Measurements from ENCODE around the gene PCGF5.
A peak's percentile ranks its signal among the peaks of the same experiment; 100 is the strongest.
"Not testable (repeated sequence)": the region's sequence is repeated elsewhere in the genome, so short reads cannot be mapped to it uniquely, and the experiment has no call there.

PCGF5 gene

DNA sequence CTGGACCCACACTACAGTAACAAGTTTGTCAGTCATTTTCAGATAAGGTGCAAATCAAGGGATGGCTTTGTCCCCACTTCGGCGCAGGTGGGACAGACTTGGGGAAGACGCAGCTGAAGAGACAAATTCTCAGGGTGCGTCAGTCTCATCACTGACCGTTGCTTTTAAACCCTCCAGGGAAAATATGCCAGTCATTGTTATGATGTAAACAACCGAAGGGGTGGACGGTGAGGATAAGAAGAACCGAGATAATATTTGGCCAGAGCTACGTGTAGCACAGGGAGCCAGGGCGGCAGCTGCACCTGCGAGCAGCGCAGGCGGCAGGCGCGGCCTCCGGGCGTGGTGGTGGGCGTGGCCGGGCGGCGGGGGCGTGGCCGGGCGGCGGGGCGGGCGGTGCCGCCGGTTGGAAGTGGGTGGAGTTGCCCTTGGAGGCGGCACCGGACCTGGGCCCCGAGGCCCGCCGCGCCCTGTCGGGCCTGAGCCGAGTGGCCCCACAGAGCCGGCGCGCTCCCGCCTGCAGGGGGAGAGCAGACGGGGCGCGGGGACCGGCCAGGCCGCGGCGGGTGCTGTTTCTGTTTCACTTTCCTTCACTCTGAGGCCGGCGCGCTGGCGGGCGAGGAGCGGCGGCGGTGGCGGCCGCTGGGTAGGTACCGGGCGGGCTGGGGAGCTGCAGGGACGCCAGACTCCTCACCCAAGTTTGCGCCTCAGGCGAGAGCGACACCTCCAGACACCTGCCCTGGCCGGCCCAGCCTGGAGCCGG lies at the start of gene PCGF5:
TSS of gene PCGF5 (plus strand) at position 470 of the 760 bp plus-strand sequence. CDS start 2,209 bp downstream, outside the sequence.
- DNase-seq (ENCODE audit: low read depth in 2 of 2, low spot score in 1 of 2) = peak; percentile 65 to 79

DNA sequence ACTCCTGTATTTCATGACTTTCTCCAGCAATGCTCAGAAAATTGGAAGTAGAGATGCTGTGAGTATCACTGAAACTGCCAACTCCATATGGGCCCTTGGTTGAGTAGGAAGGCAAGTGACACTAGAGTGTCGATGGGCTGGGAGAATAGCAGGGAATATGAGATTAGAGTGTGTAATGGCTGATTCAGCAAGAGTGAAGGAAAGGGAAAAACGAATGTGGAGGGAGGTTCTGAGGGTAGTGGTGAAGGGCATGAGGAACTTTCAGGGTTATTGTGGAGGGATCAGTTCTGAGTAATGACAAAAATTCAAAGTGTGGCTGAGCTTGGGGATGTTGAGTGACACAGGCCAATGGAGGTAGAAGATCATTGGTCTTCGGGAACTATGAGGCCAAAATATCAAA lies 49.0 kb upstream of the PCGF5 start:
- no peak for DNase-seq (ENCODE audit: low read depth in 2 of 2, low spot score in 1 of 2)

DNA sequence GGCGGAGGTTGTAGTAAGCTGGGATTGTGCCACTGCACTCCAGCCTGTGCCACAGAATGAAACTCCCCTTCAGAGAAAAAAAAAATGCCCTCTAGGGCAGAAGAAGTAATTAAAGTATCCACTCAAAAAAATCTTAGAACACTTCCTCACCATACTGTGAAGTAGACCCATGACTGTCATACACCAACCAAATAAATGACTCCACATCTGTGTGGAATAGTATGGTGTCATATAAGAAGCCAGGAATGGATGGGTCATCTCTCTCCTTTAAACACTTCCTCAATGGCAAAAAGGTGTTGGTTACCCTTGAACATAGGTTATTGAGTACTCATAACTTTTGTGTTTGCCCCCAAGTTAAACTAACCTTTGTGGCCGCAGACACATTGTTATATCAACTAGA lies 48.1 kb upstream of the PCGF5 start:
- DNase-seq (ENCODE audit: low read depth in 2 of 2, low spot score in 1 of 2) = no peak

DNA sequence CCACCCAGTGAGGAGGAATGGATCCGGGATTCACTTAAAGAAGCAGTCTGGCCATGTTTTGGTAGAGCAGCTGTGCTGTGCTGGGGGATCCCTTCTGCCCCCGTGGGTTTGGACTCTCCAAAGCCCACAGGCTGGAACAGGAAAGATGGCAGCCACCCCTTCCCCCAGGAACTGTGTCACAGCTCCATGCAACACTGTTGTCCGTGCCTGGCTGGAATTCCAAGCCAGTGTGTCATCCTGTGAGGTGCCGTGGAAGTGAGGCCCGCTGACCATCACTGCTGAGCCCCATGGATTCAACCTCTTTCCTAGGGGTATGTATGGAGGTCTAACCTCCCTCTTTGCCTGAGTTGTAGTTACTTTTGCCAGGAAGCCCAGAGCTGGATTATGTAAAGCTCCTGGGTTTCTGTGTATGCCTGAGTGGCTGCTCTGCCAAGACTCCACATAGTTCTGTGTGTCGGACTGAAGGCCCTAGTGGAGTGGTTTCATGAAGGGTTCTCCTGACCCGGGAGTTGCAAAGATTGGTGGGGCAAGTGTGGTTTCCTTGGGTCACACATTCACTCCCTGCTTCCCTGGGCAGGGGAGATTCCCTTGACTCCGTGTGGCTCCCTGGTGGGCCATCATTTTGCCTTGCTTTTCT lies 35.1 kb upstream of the PCGF5 start:
- no peak for DNase-seq (ENCODE audit: low read depth in 2 of 2, low spot score in 1 of 2)

DNA sequence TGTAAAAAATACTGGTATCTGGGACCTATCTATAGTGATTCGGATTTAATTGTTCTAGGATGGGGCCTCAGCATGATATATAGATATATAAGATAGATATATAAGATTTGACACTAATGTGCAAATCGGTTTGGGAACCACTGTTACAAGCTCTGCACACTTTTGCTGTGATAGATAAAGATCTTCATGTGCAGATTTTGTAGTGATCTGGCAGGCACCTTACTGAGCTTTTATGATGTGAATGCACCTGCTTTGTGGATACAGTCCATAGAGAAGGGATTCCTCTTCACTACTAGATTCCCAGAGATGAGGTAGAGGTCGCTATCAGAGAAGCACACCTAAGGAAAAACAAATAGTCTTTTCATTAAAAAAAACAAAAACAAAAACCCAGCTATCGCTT lies 33.3 kb upstream of the PCGF5 start:
- no peak for DNase-seq (ENCODE audit: low read depth in 2 of 2, low spot score in 1 of 2)

DNA sequence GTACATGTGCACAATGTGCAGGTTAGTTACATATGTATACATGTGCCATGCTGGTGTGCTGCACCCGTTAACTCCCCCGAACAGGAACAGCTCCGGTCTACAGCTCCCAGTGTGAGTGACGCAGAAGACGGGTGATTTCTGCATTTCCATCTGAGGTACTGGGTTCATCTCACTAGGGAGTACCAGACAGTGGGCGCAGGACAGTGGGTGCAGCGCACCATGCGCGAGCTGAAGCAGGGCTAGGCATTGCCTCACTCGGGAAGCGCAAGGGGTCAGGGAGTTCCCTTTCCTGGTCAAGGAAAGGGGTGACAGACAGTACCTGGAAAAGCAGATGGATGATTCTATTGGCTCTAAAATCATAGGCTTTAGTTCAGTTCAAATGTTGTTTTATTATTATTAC lies 32.5 kb upstream of the PCGF5 start:
- not testable (repeated sequence) for DNase-seq (ENCODE audit: low read depth in 2 of 2, low spot score in 1 of 2)

DNA sequence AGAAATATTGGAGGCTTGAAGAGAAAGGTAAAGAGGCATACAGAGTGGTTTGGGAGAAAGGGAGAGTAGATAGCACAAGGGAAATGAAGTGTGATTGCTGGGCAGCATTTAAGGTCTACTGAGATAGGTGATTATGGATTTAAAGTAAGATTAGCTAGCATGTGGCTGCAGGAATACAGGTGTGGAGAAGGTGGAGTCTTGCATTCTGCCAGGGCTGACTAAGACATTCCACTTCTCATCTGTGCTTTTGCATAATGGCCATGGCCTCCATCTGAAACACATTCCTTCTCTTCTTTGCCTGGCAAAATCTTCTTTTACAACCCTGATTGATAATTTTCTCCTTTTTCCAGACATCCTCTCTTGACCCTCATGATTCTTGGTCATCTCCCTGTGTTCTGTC lies 31.6 kb upstream of the PCGF5 start:
- DNase-seq (ENCODE audit: low read depth in 2 of 2, low spot score in 1 of 2) = no peak

DNA sequence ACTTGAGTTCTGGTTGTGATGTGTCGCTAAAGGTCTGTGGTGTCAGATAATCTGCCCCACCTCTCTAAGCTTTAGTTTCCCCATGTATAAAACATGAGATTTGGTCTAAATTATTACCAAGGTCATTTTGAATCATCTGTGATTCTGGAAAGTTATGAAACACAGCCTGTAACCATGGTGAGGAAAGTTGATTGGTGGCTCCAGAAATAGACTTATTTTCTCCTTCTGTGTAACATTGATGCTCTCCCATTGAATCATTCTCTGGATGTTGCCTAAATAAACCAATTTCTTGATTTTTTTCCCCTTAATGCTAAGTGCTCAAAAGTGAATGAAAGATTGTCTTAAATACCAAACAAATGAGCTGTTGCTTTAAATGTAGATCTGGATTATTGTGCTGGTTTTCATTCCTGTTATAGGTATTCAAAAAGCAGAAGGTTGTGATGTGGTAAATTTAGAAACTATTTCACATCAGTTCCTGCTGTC lies 30.0 kb upstream of the PCGF5 start:
- DNase-seq (ENCODE audit: low read depth in 2 of 2, low spot score in 1 of 2) = no peak

DNA sequence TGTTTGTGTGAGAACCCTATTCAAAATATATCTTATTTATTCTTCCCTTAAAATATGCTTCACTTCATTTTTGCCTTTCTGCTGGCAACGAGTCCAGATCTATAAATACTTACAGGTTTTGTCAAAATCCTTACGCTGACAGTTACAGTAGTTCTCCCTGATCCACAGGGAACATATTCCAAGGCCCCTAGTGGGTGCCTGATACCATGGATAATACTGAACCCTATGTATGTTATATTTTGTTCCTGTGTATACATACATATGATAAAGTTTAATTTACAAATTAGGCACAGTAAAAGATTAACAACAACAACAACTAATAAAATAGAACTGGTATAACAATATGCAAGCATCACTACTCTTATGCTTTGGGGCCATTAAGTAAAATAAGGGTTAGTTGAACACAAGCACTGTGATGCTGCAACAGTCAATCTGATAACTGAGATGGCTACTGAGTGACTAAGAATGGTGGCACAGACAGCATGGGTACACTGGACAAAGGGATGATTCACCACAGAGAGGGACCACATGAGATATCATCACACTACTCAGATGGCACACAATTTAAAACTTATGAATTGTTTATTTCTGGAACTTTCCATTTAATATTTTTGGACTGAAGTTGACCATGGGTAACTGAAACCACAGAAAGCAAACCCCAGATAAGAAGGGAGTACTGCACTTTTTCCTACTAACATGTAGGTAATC lies 29.4 kb upstream of the PCGF5 start:
- DNase-seq (ENCODE audit: low read depth in 2 of 2, low spot score in 1 of 2) = no peak

DNA sequence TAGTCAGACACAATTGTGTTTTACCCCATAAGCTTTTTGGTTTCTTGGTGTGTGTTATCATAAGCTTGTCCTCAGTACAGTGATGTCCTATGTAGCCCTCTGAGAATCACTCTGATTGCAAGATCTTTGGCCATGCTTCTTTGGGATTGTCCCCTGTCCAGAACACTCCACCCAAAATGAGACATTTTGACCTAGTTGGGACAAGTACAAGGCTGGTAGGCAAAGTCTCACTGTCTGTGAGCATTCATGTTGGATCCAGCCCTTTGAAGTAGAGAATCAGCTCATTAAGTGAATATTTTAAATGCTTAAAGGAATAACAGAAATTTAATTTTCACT lies 28.9 kb upstream of the PCGF5 start:
- no peak for DNase-seq (ENCODE audit: low read depth in 2 of 2, low spot score in 1 of 2)

DNA sequence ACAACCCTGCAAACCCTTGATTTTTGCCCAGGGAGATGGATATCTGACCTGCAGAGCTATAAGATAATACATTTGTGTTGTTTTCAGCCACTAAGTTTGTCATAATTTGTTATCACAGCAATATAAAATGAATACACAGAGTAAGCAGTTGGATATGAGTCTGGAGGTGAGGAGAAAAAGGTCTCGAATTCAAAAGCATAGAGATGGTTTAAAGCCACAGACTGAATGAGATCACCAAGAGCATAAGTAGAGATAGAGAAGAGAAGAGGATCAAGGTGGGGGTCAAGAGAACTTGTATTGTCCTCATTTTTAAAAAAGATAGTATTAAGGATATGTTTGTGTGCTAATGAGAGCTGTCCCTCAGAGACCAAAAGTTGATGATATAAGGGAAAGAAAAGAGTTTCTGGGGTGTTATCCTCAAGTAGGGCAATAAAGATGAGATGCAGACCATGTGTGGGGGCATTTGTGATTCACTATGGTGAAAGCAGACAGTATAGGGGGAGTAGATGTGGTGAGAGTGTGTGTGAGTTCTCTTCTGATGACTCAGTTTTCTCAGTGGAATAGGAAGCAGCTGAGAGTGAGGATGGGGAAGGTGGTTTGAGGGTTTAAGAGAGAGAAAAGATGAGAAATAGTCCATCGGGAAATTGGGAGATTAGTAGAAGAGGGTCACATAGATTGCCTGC lies 25.8 kb upstream of the PCGF5 start:
- DNase-seq (ENCODE audit: low read depth in 2 of 2, low spot score in 1 of 2) = no peak

DNA sequence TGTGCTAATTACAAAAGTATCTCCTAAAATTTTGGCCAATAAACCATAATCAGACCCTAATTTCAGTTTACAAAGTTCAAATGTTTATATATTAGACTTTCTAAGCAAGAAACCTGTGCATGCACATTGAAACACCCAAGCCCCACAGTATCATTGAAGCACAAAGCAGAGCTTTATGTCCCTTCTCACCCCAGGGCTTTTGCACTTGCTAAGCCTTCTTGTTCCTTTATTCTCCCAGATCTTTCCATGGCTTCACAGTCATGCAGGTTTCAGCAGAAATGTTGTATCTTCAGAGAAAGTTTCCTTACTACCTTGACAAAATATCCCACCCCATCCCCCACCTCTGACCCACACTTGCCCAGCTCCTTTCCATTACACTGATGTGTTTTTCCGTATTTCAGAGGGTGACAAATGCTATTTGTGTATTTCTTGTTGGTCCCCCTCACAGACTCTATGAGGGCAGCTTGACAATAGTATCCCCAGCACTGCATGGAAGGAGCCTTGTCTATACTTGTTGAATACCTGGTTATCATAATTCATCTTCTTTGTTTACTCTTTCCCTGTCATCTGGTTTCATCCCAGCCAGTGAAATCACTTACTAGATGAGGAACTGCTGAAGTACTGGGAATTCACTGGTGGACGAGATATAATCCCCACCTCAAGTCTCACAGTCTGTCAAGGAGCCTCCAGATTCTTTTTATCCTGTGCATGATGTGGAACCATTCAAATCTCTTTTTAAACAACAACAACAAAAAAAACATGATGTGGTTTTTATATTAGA lies 24.0 kb upstream of the PCGF5 start:
- DNase-seq (ENCODE audit: low read depth in 2 of 2, low spot score in 1 of 2) = no peak

DNA sequence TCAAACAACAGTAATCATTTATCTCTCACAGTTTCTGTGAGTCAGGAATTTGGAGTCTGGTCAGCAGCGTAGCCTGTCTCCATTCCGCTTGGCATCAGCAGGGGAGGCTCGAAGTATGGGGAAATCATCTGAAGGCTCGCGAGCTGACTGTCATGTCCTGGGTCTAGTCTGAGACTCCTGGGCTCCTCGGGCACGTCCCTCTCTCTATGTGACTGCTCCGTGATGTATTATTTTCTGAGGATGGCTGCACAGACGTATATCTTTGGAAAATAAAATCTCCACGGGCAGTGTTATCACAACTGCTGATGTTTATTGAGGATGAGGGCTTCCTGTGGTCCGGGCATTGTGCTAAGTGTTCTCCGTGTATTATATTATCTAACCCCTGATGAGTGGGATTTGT lies 23.3 kb upstream of the PCGF5 start:
- no peak for DNase-seq (ENCODE audit: low read depth in 2 of 2, low spot score in 1 of 2)

DNA sequence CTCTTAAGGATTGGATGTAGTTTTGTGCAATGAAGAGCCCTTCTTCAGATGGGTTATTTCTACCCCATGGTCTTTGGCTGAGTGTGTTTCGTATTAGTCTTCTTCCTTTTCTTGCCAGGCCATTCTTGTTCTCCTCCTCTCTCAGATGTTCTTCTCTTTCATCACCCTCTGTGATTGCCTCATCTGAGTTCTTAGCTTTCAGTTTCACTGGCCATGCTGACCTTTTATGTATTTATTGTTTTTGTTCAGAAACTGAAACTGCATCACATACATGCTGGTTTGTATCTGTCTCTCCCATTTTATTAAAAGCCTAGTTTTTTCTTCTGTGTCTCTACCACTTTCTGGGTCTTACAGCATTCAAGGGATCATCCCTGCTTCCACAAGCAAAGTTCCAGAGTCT lies 21.7 kb upstream of the PCGF5 start:
- no peak for DNase-seq (ENCODE audit: low read depth in 2 of 2, low spot score in 1 of 2)

DNA sequence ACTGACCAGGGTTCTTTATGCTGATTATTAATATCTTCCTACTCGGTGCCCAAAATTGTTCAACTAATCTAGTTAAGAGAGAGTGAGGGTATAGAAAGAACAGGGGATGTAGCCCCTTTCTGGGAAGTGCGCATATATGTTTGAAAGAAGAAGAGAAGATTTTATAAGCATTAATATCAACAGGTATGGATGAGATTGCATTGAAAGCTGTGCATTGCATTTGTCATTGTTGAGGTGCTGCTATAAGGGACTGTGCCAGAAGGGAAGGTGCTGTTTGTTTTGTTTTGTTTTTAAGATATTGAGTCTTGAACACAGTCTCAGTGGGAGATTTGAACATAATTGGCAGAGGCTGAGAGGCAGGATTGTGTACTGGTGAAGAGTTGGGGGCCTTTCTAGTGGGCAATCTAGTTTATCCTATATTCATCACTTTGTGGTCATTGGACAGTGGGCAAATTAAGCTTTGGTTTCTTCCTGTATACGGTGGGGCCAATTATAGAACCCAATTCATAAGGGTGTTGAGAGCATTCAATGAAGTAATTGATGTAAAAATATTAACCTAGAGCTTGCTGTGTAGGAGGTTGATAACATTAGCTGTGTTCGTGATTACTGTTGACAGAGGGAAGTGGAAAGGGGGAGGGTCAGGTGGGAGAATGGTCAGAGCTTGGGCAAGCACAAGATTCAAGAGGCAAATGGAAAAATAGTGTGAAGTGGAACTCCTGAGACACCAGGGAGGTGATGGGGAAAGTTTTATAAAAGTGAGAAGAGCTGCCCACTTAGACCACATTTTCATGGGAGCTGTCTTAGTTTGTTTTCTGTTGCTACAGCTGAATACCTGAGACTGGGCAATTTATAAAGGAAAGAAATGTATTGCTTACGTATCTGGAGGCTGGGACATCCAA lies 19.9 kb upstream of the PCGF5 start:
- DNase-seq (ENCODE audit: low read depth in 2 of 2, low spot score in 1 of 2) = no peak

DNA sequence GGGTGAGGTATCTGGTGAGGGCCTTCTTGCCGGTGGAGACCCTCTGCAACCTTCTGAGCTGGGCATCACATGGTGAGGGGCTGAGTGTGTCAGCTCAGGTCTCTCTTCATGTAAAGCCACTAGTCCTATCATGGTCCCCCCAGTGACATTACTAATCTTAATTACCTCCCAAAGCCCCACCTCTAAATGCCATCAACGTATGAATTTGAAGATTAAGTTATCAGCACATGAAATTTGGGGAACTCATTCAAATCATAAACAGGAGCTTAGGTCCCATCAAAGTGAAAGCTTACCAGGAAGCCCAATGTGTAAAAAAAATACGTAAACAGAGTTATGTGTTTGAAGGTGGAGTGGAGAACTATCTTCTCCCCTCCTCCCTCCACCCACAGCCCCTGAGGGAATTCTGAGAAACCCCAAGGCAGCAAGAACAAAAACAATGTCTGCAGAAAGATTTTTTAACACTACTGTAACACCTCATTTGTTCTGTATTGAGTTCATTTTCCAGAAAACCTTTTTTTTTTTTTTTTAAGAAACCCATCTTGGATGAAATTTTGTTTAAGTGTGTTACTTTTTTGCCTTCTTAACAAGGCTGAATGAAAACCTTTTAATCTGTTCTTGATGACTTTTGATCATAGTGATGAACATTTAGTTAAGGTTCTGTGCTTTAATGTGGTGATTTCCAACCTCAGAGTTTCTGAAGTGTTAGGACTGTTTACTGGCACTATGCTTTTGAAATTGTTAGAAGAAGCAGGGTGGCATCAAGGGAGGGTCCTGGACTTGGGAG lies 19.1 kb upstream of the PCGF5 start:
- DNase-seq (ENCODE audit: low read depth in 2 of 2, low spot score in 1 of 2) = no peak

DNA sequence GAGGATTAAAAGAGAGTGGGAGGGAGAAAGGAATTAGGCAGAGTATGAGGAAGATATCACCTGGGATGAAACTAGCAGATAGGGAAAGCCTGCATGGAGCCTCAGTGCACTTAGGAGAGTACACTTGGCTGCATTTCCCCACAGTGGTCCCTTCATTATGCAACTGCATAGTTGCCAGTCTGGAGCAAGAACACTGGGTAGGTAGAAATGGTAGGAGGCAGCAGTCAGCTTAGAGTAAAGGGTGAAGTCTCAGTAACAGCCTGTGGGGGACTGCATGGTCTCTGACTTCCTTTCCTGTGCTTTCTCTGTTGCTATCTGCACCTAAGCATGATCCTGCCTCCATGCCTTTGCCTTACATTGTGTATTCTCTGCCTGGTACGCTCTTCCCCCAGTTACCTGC lies 14.0 kb upstream of the PCGF5 start:
- DNase-seq (ENCODE audit: low read depth in 2 of 2, low spot score in 1 of 2) = no peak

DNA sequence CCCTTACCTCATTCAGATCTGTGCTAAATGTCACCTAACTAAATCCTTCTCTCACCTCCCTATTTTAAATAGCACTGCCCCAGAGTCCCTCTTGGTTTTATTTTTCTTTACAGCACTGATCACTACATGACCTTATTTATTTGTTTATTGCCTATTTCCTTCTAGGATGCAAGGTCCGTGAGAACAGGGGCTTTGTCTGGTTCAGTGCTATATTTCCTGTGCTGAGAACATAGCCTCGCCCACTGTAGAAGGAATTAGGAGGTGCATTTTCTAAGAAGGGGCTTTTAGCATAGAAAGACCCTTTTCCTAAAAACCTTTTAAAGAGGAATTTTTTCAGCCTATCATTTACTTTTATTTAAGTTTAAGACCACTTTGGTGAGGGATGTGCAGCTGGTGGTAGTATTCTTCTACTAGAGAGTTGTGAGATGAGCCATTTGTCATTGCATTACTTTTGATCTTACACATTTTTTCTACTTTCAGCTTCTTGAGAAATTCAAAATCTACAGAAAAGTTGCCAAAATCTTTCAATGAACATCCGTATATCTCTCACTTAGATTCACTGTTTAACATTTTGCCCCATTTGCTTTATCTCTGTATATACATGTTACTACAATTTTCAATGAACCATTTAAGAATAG lies 13.5 kb upstream of the PCGF5 start:
- no peak for DNase-seq (ENCODE audit: low read depth in 2 of 2, low spot score in 1 of 2)

DNA sequence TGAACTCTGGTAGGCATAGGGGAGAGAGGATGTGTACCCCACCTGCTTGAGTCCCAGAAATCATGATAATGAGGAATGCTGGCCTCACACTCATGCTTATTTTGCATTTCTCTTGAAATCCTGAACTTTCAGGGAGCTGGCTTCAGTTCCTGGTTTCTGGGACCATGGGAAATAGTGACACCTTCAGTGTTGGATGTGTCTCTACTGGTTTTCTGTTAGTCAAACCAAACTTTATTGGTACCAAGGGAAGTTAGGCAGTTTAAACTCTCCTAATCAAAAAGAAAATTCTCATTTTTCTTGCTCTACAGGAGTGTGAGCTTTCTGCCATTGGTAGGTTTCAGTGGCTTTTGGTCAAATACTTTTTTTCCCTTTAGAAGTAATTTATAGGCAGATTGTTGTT lies 11.8 kb upstream of the PCGF5 start:
- DNase-seq (ENCODE audit: low read depth in 2 of 2, low spot score in 1 of 2) = no peak

Data from stimulated activated CD8-positive, alpha-beta memory T cell treated with anti-CD3 and anti-CD28 coated beads, Interleukin-4, amount 100 ng/mL, for 4 hours (primary cell).